Testis (tissue), 3 donors: ENCODE results near the gene ANGPTL2. TPM values are rescaled to one million over a fixed set of nuclear protein-coding genes. Genes with fewer than 3 reads are reported as not detected.
A peak's percentile ranks its signal among the peaks of the same experiment; 100 is the strongest.

Experiments
- DNase-seq: peaks from one replicate; pipeline ENCODE4 v3.0.0-alpha.2; 2019
- H3K27ac ChIP-seq, 2 donors: fragments of 200-600 bp; sonication (generic); one replicate each; pipeline ENCODE4 v1.5.1; 2019
- H3K27me3 ChIP-seq: fragments of 200-600 bp; sonication (generic); one replicate; pipeline ENCODE4 v1.5.1; 2019
- H3K36me3 ChIP-seq: fragments of 200-600 bp; sonication (generic); one replicate; pipeline ENCODE4 v1.5.1; 2017; ENCODE audit warnings: low read depth; ENCODE audit errors: missing control alignments
- H3K4me1 ChIP-seq: fragments of 200-600 bp; sonication (generic); one replicate; pipeline ENCODE4 v1.5.1; 2019
- H3K4me3 ChIP-seq, 2 donors: fragments of 200-600 bp; sonication (generic); one replicate each; pipeline ENCODE4 v1.5.1; 2017 to 2019
- H3K9me3 ChIP-seq: fragments of 200-600 bp; sonication (generic); one replicate; pipeline ENCODE4 v1.5.1; 2017
- CTCF ChIP-seq, 3 experiments: fragments of 450-650 bp in 2 of 3; fragments of 200-600 bp in 1 of 3; sonication (generic) in 1 of 3; IDR thresholded peaks; one replicate each; pipeline ENCODE4 v1.5.1; 2016 to 2019; ENCODE audit warnings: antibody characterized with exemption in 3 of 3, mild to moderate bottlenecking in 2 of 3, moderate library complexity in 1 of 3
- POLR2A ChIP-seq: fragments of 450-650 bp; IDR thresholded peaks from one replicate; pipeline ENCODE4 v1.6.1; 2017; ENCODE audit warnings: antibody characterized with exemption, mild to moderate bottlenecking, moderate library complexity
- WGBS, 2 donors: methylation state at CpG; one replicate each; pipeline ENCODE4 v1.1.5; 2018; 5-methylcytosine and 5-hydroxymethylcytosine counted together
- intact Hi-C: fragments of 100-400 bp; cut with DNase I; formaldehyde crosslinking; loops from one replicate; pipeline ENCODE4 v1.15.1; 2023; ENCODE audit warnings: low total_unique reads
- polyA plus RNA-seq: library from polyadenylated mRNA; stranded (reverse); fragments of 350-450 nt; fragmentation: Illumina TruSeq; extraction: RNeasy Lipid Tissue Mini Kit (QIAGEN cat#74804); gene quantifications from one replicate; pipeline ENCODE4 v1.2.3, GENCODE V29; 2014; ENCODE audit warnings: low read depth, low replicate concordance; ENCODE audit not compliant: insufficient read depth
- total RNA-seq, 2 donors: library from RNA; depleted of rRNA; stranded (reverse); fragments of >200 nt; gene quantifications; one replicate each; pipeline ENCODE4 v1.2.3, GENCODE V29; 2016

Gene ANGPTL2
- total and polyA plus RNA-seq, 3 donors from 2014 or later = 2.4 to 30.7 (median 2.4) TPM

- Histone ChIP-seq H3K9me3 (no peaks in the 10 kb centered on the region), H3K27ac (no peak overlapping the region), H3K36me3 (no peaks in the 10 kb centered on the region), H3K4me1 (no peaks in the 10 kb centered on the region), H3K4me3 (no peak overlapping the region), H3K27me3 (no peaks in the 10 kb centered on the region)
- WGBS, 2 donors = 87 to 92% methylated on average over 8 of the region's 8 CpGs
- peak; percentile 13 for DNase-seq
- TF ChIP-seq CTCF (IDR thresholded peaks at IDR 0.05) (no peak), POLR2A (no peak)
- intact Hi-C loops = no loop called here
Observed at GRCh38 chr9:127144670-127145445, 22.4 kb upstream of the ANGPTL2 start.

GRCh38 chr9:127143920-127144465 is 21.6 kb upstream of the ANGPTL2 start:
- Histone ChIP-seq H3K27me3 (no peaks in the 10 kb centered on the region), H3K4me3 (no peak overlapping the region), H3K4me1 (no peaks in the 10 kb centered on the region), H3K36me3 (no peaks in the 10 kb centered on the region), H3K9me3 (no peaks in the 10 kb centered on the region), H3K27ac (no peak overlapping the region)
- intact Hi-C loops = no loop called here
- no peak for DNase-seq
- TF ChIP-seq POLR2A (no peak), CTCF (IDR thresholded peaks at IDR 0.05) (no peak)
- 96% methylated on average over 7 to 8 of the region's 8 CpGs for WGBS, 2 donors

- 54 to 73% methylated on average over 2 of the region's 2 CpGs for WGBS, 2 donors
- no peaks in the 10 kb centered on the region for H3K9me3 ChIP-seq
- no peaks in the 10 kb centered on the region for H3K27me3 ChIP-seq
- no peaks in the 10 kb centered on the region for H3K36me3 ChIP-seq
- intact Hi-C loops = no loop called here
- no peak overlapping the region for H3K4me3 ChIP-seq
- no peak overlapping the region for H3K27ac ChIP-seq
- no peak for DNase-seq
- TF ChIP-seq CTCF (IDR thresholded peaks at IDR 0.05) (no peak), POLR2A (no peak)
- H3K4me1 ChIP-seq = no peaks in the 10 kb centered on the region
Observed at GRCh38 chr9:127142931-127143464, 20.6 kb upstream of the ANGPTL2 start.

- H3K36me3 ChIP-seq = no peaks in the 10 kb centered on the region
- TF ChIP-seq POLR2A = no peak
- no peak for TF ChIP-seq CTCF (IDR thresholded peaks at IDR 0.05)
- DNase-seq = peak; percentile 10
- H3K4me1 ChIP-seq = no peaks in the 10 kb centered on the region
- H3K27ac ChIP-seq = no peak overlapping the region
- intact Hi-C loops = no loop called here
- H3K27me3 ChIP-seq = no peaks in the 10 kb centered on the region
- 91 to 96% methylated on average over 3 of the region's 3 CpGs for WGBS, 2 donors
- no peaks in the 10 kb centered on the region for H3K9me3 ChIP-seq
- no peak overlapping the region for H3K4me3 ChIP-seq
Observed at GRCh38 chr9:127142291-127142690, 19.9 kb upstream of the ANGPTL2 start.
